Non-pigmented ciliary epithelial cell (primary cell): ENCODE data around the gene CPT1B.
A peak's percentile ranks its signal among the peaks of the same experiment; 100 is the strongest.

Experiments
- DNase-seq: peaks from one replicate; pipeline ENCODE4 v3.0.0-alpha.2; 2010; ENCODE audit warnings: low read depth

Gene CPT1B

GRCh38 chr22:50585781-50586180 is 7.6 kb upstream of the CPT1B start:
- DNase-seq: no peak

- DNase-seq: no peak
Measured at GRCh38 chr22:50585238-50585637, 7.0 kb upstream of the CPT1B start.

DNA sequence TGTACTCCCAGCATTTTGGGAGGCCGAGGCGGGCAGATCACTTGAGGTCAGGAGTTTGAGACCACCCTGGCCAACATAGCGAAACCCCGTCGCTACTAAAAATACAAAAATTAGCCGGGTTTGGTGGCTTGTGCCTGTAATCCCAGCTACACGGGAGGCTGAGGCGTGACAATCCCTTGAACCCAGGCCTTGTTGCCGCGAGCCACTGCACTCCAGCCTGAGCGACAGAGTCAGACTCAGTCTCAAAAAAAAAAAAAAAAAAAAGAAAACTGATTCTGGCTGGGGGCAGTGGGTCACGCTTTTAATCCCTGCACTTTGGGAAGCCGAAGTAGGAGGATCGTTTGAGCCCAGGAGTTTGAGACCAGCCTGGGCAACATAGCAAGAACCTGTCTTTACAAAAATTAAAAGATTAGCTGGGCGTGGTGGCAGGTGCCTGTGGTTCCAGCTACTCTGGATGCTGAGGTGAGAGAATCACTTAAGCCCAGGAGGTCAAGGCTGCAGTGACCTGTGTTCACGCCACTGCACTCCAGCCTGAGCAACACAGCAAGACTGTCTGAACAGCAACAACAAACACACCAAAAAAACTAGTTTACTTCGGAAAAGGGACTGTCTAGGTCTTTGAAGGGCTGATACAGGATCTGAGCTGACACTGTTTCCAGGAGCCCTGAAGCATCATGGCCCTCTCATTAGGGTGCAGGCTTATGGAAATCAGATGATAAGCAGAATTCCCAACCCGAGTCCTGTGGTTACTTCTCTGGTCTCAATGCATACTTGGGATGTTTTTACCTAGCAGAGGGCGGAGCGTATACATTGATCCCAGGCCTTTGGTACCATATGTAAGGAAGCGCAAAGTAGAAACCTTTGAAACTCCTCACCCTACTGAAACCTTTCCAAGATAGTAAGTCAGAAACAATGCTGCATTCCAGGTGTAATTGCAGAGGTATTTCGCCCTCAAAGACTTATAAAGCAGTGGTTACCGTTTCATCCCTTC is 6.2 kb upstream of the CPT1B start:
- no peak for DNase-seq

DNA sequence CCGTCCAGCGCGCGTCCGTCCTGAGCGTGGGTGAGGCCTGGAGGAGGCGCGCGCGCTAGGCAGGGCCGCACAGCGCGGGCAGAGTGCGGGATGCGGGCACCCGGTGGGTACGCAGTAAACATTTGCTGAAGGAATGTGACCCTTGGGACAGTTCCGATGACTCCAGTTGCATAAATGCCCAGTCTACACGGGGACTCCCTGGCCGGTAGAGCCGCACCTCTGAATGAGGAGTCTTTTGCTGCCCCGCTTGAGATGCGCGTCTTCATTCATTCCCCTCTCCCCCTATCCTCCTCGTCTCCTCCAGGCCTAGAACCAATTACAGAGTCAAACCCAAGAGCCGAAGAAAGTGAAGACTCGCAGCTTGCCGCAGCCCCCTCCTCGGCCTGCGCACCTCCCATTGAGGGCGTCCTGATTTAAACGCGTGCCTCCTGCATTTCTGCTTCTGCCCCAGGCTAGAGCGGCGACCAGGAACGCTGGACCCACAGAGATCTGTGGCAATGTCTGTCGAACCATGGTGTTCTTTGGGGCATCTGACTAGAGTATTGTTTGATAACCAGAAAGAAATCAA is 5.2 kb upstream of the CPT1B start:
- no peak for DNase-seq

DNA sequence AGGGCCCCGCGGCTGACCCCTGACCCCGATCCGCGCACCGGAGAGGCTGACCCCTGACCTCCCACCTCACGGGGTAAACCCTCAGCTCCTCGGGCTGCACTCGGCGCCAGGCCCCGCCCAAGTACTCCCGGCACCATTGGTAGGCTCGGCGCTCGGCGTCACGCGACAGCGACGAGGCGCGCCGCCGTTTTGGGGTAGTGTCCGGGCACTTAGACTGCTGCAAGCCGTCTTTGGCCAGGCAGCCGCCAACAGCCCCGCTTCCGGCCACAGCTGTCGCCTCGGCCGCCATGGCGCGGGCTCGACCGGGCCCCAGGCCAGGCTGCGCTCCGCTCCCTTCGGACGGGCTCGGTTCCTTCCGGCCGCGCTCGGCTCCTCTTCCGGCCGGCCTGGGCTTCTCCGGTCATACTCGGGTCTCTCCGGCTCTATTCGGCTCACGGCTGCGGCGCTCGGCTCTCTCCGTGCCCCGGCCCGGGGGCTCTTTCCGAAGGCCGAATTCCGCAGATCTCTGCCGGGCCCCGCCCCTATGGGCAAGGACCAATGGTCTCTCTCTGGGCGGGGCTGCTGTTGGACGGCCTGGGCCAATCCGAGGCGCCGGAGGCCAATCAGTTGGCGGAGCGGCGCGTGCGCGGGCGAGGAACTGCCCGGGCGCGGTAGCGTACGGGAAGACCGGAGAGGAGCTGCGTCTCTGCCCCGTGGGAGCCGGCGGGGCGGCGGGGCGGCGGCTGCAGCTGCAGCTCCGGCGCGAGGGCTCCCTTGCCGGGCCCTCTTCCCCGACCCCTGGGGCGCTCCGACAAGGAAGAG is 4.5 kb upstream of the CPT1B start, which contains the start of gene CHKB:
Gene CHKB, minus strand, starts transcription at position 357 of the 801 bp plus-strand sequence. Its CDS starts 68 bp downstream, at position 289.
- peak; percentile 80 for DNase-seq

GRCh38 chr22:50581950-50582492 is 3.8 kb upstream of the CPT1B start:
- DNase-seq: no peak

GRCh38 chr22:50581031-50581949 is 3.1 kb upstream of the CPT1B start:
- DNase-seq: no peak

GRCh38 chr22:50579752-50580151 is 1.5 kb upstream of the CPT1B start:
- no peak for DNase-seq

GRCh38 chr22:50578776-50579310 is 616 bp upstream of the CPT1B start:
- DNase-seq: no peak

GRCh38 chr22:50577697-50577986 is 585 bp downstream of the CPT1B start:
- no peak for DNase-seq

DNA sequence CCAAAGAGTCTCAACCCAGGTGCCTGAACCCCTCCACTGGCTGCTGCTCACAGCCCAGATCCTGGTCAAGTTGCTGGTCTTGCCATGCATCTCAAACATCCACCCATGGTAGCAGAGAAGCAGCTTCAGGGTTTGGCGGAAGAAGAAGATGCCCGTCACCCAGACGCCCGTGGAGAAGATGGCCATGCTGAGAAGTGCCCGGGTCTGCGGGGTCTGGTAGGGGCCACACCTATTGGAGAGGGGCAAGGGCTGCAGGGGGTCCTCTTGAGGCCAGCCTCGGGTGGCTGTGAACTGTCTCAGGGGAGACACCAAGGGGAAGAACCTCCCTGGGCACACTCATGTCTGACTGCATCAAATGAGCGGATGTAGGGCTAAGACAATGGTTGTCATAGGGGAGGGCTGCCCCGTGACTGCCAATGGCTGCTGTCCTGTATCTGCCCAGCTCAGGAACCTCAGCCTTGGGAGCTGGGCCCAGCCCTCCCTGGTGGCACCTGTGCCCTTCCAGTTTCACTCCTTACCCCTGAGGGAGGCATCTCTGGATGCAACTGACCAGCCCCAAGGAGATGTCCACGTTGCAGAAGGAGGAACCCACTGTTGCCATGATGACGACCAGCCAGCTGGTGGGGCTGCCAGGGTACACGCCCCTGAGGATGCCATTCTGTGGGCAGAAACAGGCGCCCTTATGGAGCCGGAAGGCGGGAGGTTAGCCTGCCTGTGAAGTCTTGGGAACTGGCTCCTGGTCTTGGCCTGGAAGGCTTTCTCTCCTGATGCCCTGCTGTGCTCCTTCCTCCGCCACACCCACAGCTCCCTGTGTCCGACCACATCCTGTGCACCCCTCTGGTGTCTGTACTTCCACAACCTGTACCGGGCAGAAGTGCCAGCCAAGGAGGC is 1.2 kb downstream of the CPT1B start:
- no peak for DNase-seq

GRCh38 chr22:50576070-50576469 is 2.2 kb downstream of the CPT1B start:
- DNase-seq: no peak

GRCh38 chr22:50575426-50575941 is 2.7 kb downstream of the CPT1B start:
- DNase-seq: no peak

DNA sequence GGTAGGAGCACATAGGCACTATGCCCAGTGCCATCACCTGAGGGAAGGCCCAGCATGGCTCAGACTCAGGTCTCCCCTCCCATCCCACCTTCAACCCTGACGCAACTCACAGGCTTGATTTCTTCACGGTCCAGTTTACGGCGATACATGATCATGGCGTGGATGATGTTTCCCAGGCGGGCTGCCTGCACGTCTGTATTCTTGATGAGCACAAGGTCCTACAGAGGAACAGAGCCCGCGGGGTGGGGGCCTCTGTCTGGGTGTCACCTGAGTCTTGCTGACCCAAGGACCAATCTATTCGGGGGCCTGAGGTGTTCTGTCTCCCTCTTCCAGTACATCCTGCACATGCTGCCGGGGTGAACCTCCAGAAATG is 3.9 kb downstream of the CPT1B start:
- DNase-seq: no peak

DNA sequence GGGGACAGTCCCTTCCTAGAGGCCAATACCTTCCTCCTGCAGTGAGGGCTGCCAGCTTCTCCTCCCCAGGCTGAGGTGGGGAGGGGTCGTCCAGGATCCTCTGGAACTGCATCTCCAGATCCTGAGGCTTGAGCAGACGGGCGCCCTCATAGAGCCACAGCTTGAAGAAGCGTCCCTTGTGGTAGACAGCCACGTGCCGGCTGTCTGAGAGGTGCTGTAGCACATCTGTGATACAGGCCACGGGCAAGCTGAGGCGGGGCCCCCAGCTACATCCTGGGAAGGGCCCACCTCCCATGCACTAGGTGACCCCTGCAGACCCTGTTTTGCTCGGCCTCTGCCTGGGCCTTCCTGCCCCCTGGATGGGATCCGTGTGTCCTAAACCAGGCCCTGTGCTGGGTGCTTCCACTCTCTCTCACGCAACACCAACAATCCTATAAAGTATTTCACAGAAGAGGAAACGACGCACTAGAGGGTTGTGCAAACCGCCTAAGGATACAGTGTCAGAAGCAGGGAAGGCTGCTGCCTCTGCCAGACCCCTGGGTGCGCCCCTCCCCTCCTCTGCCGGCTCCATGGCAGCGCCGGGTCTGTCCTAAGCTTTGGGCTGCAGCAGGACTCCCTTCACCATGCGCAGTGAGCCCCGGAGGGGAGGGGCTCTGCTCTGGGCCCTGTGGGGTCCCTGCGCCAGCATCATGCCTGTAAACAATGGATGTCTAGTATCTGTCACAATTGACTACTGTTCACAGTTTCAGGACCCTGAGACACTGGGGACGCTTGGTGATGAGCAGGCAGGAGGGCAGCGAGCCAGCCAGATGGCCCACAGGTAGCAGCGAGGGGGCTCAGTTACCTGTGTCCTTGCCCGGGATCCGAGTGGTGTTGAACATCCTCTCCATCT is 4.5 kb downstream of the CPT1B start:
- no peak for DNase-seq

DNA sequence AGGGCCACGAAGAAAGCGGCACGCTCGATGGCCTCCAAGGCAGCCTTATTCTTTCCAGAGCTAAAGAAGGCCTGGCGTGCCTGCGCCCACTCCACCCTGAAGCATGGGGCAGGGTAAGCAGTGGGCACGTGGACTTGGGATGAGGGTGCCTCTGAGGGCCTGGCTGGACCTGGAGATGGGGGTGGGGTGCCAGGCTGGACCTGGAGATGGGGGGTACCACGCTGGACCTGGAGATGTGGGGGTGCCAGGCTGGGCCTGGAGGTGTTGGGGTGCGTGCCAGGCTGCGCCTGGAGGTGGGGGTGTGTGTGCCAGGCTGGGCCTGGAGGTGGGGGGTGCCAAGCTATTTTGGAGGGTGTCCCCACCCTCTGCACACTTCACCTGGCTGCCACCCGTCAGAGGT is 5.3 kb downstream of the CPT1B start:
- DNase-seq: no peak

DNA sequence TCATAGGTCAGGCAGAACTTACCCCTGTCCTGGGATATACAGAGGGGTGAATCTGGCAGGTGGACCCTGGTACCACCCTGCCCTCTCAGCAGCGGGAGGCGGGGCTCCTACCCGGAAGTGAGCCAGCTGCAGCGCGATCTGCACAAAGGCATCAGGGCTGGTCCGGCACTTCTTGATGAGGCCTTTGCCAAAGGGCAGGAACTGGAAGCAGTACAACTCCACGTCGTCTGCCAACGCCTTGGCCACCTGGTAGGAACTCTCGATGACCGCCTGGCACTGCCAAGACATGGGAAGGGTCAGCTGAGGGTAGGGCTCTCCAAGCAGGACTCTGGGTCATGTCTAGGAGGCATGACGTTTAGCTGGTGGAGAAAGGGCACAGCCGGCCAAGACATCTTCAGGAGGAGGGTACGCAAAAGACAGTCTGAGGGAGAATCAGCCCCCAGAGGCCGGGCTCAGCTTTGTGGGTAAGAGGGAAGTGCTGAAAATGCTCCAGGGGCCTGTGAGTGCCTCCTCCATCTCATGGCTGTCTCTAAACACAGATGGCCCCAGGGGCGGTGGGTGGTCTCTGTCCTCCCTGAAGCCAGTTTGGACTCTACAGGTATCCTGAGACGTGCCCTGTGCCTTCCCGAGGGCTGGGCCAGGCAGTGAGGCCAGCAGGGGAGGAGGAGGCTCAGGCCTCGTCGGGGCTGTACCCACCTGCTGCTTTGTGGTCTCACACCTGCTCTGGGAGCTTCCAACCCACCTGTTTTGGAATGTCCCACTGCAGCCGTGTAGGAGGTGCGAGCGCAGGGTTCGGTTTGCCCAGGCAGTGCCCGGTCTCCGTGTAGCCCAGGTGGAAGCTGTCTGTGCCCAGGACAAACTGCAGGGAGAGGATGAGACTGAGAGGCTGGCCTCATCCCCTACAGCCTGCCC is 6.7 kb downstream of the CPT1B start:
- DNase-seq: no peak

- no peak for DNase-seq
Measured at GRCh38 chr22:50570861-50571260, 7.4 kb downstream of the CPT1B start.
